GM19468 (cell line): ENCODE data around the gene ARID4B.
A peak's percentile ranks its signal among the peaks of the same experiment; 100 is the strongest.

Experiments used
- ATAC-seq: cut with Tn5 transposase; IDR thresholded peaks from one replicate; pipeline ENCODE4 v1.9.1; 2021; ENCODE audit warnings: mild to moderate bottlenecking, moderate library complexity, moderate number of reproducible peaks; ENCODE audit not compliant: unreplicated experiment; ENCODE audit errors: extremely low read depth

ARID4B gene

GRCh38 chr1:235136111-235136510 lies 191.9 kb downstream of the ARID4B start:
- no peak for ATAC-seq

- no peak for ATAC-seq
Observed at GRCh38 chr1:235134171-235134570, 193.8 kb downstream of the ARID4B start.

GRCh38 chr1:235133086-235133485 lies 194.9 kb downstream of the ARID4B start:
- no peak for ATAC-seq

- no peak for ATAC-seq
Observed at GRCh38 chr1:235131961-235132360, 196.0 kb downstream of the ARID4B start.

- ATAC-seq, result no peak
Observed at GRCh38 chr1:235130766-235131270, 197.2 kb downstream of the ARID4B start.

GRCh38 chr1:235129774-235130570 lies 198.0 kb downstream of the ARID4B start:
- ATAC-seq, result no peak

GRCh38 chr1:235128456-235129328 lies 199.3 kb downstream of the ARID4B start, which contains the start of gene TOMM20:
TOMM20 (minus strand) TSS chr1:235128837; CDS start chr1:235128715, 122 bp downstream.
- peak; percentile 83 for ATAC-seq

GRCh38 chr1:235127732-235128455 lies 200.1 kb downstream of the ARID4B start:
- no peak for ATAC-seq

- no peak for ATAC-seq
Observed at GRCh38 chr1:235127203-235127602, 200.8 kb downstream of the ARID4B start.

GRCh38 chr1:235124665-235125064 lies 203.3 kb downstream of the ARID4B start:
- no peak for ATAC-seq

GRCh38 chr1:235124111-235124510 lies 203.9 kb downstream of the ARID4B start:
- ATAC-seq, result no peak

GRCh38 chr1:235122348-235122747 lies 205.6 kb downstream of the ARID4B start:
- no peak for ATAC-seq
